Loucy (cell line): ENCODE measurements around the gene SEC63.

ENCODE experiments used
- H2AFZ ChIP-seq: fragments of 200-600 bp; sonication (generic); 2 replicates; pipeline ENCODE4 v1.6.0; 2016; ENCODE audit warnings: antibody characterized with exemption, mild to moderate bottlenecking, low read length, moderate library complexity
- H3F3A ChIP-seq: fragments of 200-600 bp; 2 replicates; pipeline ENCODE4 v1.6.0; 2016; ENCODE audit warnings: antibody characterized with exemption, low read depth, mild to moderate bottlenecking
- H3K27me3 ChIP-seq: fragments of 200-600 bp; sonication (generic); 2 replicates; pipeline ENCODE4 v1.6.1; 2014; ENCODE audit warnings: low read length, mild to moderate bottlenecking; ENCODE audit not compliant: insufficient read depth, poor library complexity, severe bottlenecking
- H3K36me3 ChIP-seq: fragments of 200-600 bp; sonication (generic); 2 replicates; pipeline ENCODE4 v1.6.1; 2016; ENCODE audit warnings: low read length; ENCODE audit not compliant: insufficient read depth
- H3K4me1 ChIP-seq: fragments of 200-600 bp; sonication (generic); 2 replicates; pipeline ENCODE4 v1.5.1; 2014; ENCODE audit warnings: low read length, mild to moderate bottlenecking; ENCODE audit not compliant: insufficient read depth, poor library complexity, severe bottlenecking
- H3K4me2 ChIP-seq: fragments of 200-600 bp; sonication (generic); 2 replicates; pipeline ENCODE4 v1.6.0; 2014; ENCODE audit warnings: antibody characterized with exemption, low read length, low read depth, mild to moderate bottlenecking; ENCODE audit not compliant: poor library complexity, severe bottlenecking
- H3K4me3 ChIP-seq: fragments of 200-600 bp; sonication (generic); 2 replicates; pipeline ENCODE4 v1.5.1; 2014; ENCODE audit warnings: low read length, mild to moderate bottlenecking, mixed read lengths; ENCODE audit not compliant: poor library complexity, severe bottlenecking
- H3K79me2 ChIP-seq: fragments of 200-600 bp; sonication (generic); 2 replicates; pipeline ENCODE4 v1.6.1; 2014; ENCODE audit warnings: low read length; ENCODE audit not compliant: insufficient read depth
- H3K9ac ChIP-seq: fragments of 200-600 bp; sonication (generic); 2 replicates; pipeline ENCODE4 v1.6.0; 2014; ENCODE audit warnings: mild to moderate bottlenecking, low read depth, low read length, moderate library complexity; ENCODE audit not compliant: poor library complexity, severe bottlenecking
- H3K9me2 ChIP-seq: fragments of 200-600 bp; sonication (generic); replicated peaks from 2 replicates; pipeline ENCODE4 v1.6.1; 2016; ENCODE audit warnings: low read depth, low read length, mixed read lengths
- H3K9me3 ChIP-seq: fragments of 200-600 bp; sonication (generic); 2 replicates; pipeline ENCODE4 v1.6.1; 2014; ENCODE audit warnings: mild to moderate bottlenecking, antibody characterized with exemption, low read length, low read depth; ENCODE audit not compliant: insufficient read depth
- H4K20me1 ChIP-seq: fragments of 200-600 bp; sonication (generic); 2 replicates; pipeline ENCODE4 v1.6.0; 2014; ENCODE audit warnings: antibody characterized with exemption, low read length, mild to moderate bottlenecking; ENCODE audit not compliant: insufficient read depth, poor library complexity, severe bottlenecking
- EZH2phosphoT487 ChIP-seq: fragments of 200-600 bp; IDR thresholded peaks from 2 replicates; pipeline ENCODE4 v1.6.1; 2018; ENCODE audit warnings: antibody characterized with exemption, mild to moderate bottlenecking, moderate library complexity, borderline replicate concordance
- TF ChIP-seq, protein P1 (sequence below): fragments of 200-600 bp; sonication (generic); conservative IDR thresholded peaks from 2 replicates; pipeline ENCODE4 v1.5.1; 2014; ENCODE audit warnings: mild to moderate bottlenecking, antibody characterized with exemption, low read length

Gene SEC63

GRCh38 chr6:107830060-107830459 lies 127.9 kb downstream of the SEC63 start:
- no peak overlapping the region for H3K9ac ChIP-seq
- H3K79me2 ChIP-seq: no peaks in the 10 kb centered on the region
- H3K27me3 ChIP-seq: no peaks in the 10 kb centered on the region
- H2AFZ ChIP-seq: 0 out of 2 replicates have a peak overlapping the region, but pooled peaks have one; percentile 27
- no peaks in the 10 kb centered on the region for H3K36me3 ChIP-seq
- TF ChIP-seq, protein P1, sequence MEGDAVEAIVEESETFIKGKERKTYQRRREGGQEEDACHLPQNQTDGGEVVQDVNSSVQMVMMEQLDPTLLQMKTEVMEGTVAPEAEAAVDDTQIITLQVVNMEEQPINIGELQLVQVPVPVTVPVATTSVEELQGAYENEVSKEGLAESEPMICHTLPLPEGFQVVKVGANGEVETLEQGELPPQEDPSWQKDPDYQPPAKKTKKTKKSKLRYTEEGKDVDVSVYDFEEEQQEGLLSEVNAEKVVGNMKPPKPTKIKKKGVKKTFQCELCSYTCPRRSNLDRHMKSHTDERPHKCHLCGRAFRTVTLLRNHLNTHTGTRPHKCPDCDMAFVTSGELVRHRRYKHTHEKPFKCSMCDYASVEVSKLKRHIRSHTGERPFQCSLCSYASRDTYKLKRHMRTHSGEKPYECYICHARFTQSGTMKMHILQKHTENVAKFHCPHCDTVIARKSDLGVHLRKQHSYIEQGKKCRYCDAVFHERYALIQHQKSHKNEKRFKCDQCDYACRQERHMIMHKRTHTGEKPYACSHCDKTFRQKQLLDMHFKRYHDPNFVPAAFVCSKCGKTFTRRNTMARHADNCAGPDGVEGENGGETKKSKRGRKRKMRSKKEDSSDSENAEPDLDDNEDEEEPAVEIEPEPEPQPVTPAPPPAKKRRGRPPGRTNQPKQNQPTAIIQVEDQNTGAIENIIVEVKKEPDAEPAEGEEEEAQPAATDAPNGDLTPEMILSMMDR: no peak
- no peak for TF ChIP-seq EZH2phosphoT487
- H3K4me3 ChIP-seq: no peak overlapping the region
- H3K9me3 ChIP-seq: no peaks in the 10 kb centered on the region
- no peaks in the 10 kb centered on the region for H4K20me1 ChIP-seq
- no peaks in the 10 kb centered on the region for H3F3A ChIP-seq
- no peaks in the 10 kb centered on the region for H3K9me2 ChIP-seq
- H3K4me1 ChIP-seq: peaks cover 7% of the 10 kb centered on the region
- no peak overlapping the region for H3K4me2 ChIP-seq

DNA sequence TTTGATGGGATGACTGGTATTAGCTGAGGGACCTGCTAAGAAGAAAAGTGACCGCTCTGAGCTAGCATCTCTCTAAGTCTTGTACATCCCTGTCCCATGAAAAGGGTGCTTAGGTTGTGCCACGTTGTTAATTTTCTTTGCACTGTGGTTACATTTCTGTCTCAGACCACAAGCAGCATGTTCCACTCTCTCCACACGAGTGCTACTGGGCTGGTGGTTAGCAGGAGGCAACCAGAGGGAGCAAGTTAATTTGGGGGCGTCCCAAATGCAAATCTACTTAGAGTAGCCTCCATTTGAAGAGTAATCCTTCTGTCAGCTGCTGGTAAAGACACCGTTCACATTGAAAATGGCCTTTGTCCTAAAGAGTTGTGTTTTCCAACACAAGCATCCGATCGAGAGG lies 130.5 kb downstream of the SEC63 start:
- TF ChIP-seq, protein P1: no peak
- no peak for TF ChIP-seq EZH2phosphoT487
- Histone ChIP-seq H3K4me2 (no peak overlapping the region), H2AFZ (no peak overlapping the region)

GRCh38 chr6:107823047-107823557 lies 134.9 kb downstream of the SEC63 start:
- Histone ChIP-seq H4K20me1 (no peaks in the 10 kb centered on the region), H3K9me3 (no peaks in the 10 kb centered on the region), H3K36me3 (no peaks in the 10 kb centered on the region), H2AFZ (peak overlapping the region; percentile 90), H3K4me3 (peak overlapping the region; percentile 72), H3K9me2 (no peaks in the 10 kb centered on the region), H3K79me2 (0 out of 2 replicates have a peak, but pooled peaks cover 3% of the 10 kb centered on the region), H3K4me2 (peak overlapping the region; percentile 78), H3F3A (no peaks in the 10 kb centered on the region), H3K4me1 (peaks cover 56% of the 10 kb centered on the region), H3K9ac (peak overlapping the region; percentile 72), H3K27me3 (no peaks in the 10 kb centered on the region)
- TF ChIP-seq, protein P1: no peak
- no peak for TF ChIP-seq EZH2phosphoT487

More for the DNA sequence above, 130.5 kb downstream of the SEC63 start:
- H3K4me3 ChIP-seq: no peak overlapping the region
- no peaks in the 10 kb centered on the region for H4K20me1 ChIP-seq
- no peaks in the 10 kb centered on the region for H3K27me3 ChIP-seq
- no peaks in the 10 kb centered on the region for H3K9me2 ChIP-seq
- no peaks in the 10 kb centered on the region for H3K79me2 ChIP-seq
- H3K9ac ChIP-seq: no peak overlapping the region
- no peaks in the 10 kb centered on the region for H3K9me3 ChIP-seq
- no peaks in the 10 kb centered on the region for H3K36me3 ChIP-seq
- no peaks in the 10 kb centered on the region for H3F3A ChIP-seq
- H3K4me1 ChIP-seq: peaks cover 26% of the 10 kb centered on the region
